Aorta (tissue), 5 donors: ENCODE measurements around the gene HOXC6. TPM values are rescaled to one million over a fixed set of nuclear protein-coding genes. Genes with fewer than 3 reads are reported as not detected.
A peak's percentile ranks its signal among the peaks of the same experiment; 100 is the strongest.

Experiments used
- ATAC-seq: fragments of 200-7000 bp; cut with Tn5 transposase; one replicate; pipeline ENCODE4 v1.9.1; 2022; ENCODE audit warnings: moderate library complexity; ENCODE audit not compliant: low FRiP score
- DNase-seq, 2 donors: peaks; one replicate each; pipeline ENCODE4 v3.0.0-alpha.2; 2020
- H3K27ac ChIP-seq, 2 donors: one replicate each; pipeline ENCODE4 v1.5.1; 2013; ENCODE audit warnings: low read length in 2 of 2, mild to moderate bottlenecking in 2 of 2, moderate library complexity in 2 of 2, control low read depth in 1 of 2, inconsistent platforms in 1 of 2, low read depth in 1 of 2
- H3K27me3 ChIP-seq, 2 donors: one replicate each; pipeline ENCODE4 v1.6.1; 2013; ENCODE audit warnings: control low read depth in 1 of 2, low read length in 1 of 2, mild to moderate bottlenecking in 1 of 2, moderate library complexity in 1 of 2; ENCODE audit not compliant: insufficient read depth in 2 of 2, control insufficient read depth in 1 of 2
- H3K36me3 ChIP-seq, 2 donors: one replicate each; pipeline ENCODE4 v1.6.1; 2013; ENCODE audit warnings: control low read depth in 1 of 2, low read length in 1 of 2, mild to moderate bottlenecking in 1 of 2; ENCODE audit not compliant: insufficient read depth in 2 of 2, control insufficient read depth in 1 of 2
- H3K4me1 ChIP-seq, 2 donors: one replicate each; pipeline ENCODE4 v1.6.1; 2013; ENCODE audit warnings: low read length in 2 of 2, control low read depth in 1 of 2, mild to moderate bottlenecking in 1 of 2, moderate library complexity in 1 of 2; ENCODE audit not compliant: insufficient read depth in 2 of 2, control insufficient read depth in 1 of 2
- H3K4me3 ChIP-seq, 2 donors: one replicate each; pipeline ENCODE4 v1.5.1; 2013; ENCODE audit warnings: low read length in 2 of 2, control low read depth in 1 of 2, mild to moderate bottlenecking in 1 of 2
- H3K9me3 ChIP-seq: one replicate; pipeline ENCODE4 v1.6.1; 2013; ENCODE audit warnings: mild to moderate bottlenecking, low read length; ENCODE audit not compliant: control insufficient read depth
- WGBS, 2 donors: extraction: QIAGEN DNeasy Blood & Tissue Kit; methylation state at CpG; one replicate each; pipeline ENCODE4 v1.1.7; 2013; 5-methylcytosine and 5-hydroxymethylcytosine counted together
- intact Hi-C, 2 donors: fragments of 100-400 bp; cut with DNase I; formaldehyde crosslinking; loops; one replicate each; pipeline versions ENCODE4 v1.14.2 to v1.15.0; 2022
- polyA plus RNA-seq, 2 donors: library from polyadenylated mRNA; stranded (reverse); fragments of 200-250 nt; gene quantifications; one replicate each; pipeline ENCODE4 v1.2.3, GENCODE V29; 2013
- total RNA-seq, 2 donors: library from RNA; stranded (reverse); fragmentation: NEBNext Ultra II Directional; extraction: Animal tissue kit (Norgen Biotek cat#: 25700); gene quantifications; one replicate each; pipeline ENCODE4 v1.2.1, GENCODE V29; 2021
- donor health status: healthy with polysubstance abuse.
- donor health status: Bipolar disorder and iron deficiency.
- donor health status: DM: no; HTN: no; CAD: no.
- donor health status: DM: no; HTN: no; CAD: no.
- donor health status: DM: yes; HTN: yes; CAD: no.

Gene HOXC6
- total and polyA plus RNA-seq, 4 donors = 1.5 to 17.1 (median 9.0) TPM

DNA sequence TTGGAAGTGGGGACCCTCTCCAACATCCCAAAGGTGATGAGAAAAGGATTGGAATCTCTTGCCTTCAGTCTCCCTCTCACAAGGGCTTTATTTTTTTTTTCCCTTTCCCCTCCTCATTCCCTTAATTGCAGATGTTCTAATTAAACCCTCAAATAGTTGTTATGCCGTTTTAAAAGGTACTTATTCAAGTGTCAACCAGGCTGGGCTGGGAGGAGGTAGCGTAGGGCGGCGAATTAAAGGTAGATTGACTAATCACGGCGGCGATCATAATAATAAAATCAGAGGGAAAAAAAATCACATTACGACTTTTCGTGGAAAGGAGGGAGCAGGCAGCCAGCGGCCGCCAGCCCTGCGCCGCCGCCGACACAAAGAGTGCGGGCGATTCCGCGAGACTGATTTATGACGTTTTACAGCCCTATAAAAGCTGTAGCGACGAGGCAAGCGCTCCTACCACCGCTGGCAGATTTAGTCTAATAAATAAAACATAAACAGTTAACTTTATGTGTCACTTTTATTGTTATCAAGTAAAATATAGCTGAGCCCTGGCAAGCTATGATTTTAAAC, 23.7 kb downstream of the HOXC6 start:
- Histone ChIP-seq H3K4me3 (no peak overlapping the region), H3K27me3 (no peaks in the 10 kb centered on the region), H3K4me1 (no peaks in the 10 kb centered on the region), H3K27ac (no peak overlapping the region), H3K36me3 (no peaks in the 10 kb centered on the region), H3K9me3 (no peaks in the 10 kb centered on the region)
- no peak for DNase-seq
- intact Hi-C loops = no loop called here
- 51 to 70% methylated on average over 24 of the region's 24 CpGs for WGBS, 2 donors
- ATAC-seq = no peak

DNA sequence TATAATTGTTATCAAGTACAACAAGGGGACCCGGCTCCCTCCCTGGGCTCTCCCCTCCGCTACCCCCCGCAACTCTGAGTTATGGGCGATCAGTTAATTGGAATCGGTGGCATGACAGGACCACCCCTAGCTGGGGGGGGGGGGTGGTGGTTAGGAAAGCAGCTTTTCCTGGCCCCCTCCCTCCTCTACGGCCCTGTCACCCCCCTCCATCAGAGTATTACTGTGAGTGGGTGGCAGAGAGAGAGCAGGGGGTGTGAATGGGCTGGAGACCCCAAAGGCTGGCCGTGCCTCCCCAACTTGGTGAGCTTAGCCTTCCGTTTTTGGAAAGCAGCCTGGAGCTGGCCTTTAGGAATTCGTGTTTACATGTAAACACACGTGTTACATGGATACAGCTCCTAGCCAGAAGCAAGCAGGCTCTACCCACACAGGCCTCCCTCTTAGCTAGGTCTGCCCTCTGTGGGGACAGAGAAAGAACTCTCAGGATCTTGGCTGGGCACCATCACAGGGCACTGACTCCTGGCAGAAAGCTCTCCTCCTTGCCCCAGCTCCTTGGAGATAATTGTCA, 24.3 kb downstream of the HOXC6 start:
- H3K27ac ChIP-seq = no peak overlapping the region
- H3K9me3 ChIP-seq = no peaks in the 10 kb centered on the region
- H3K36me3 ChIP-seq = no peaks in the 10 kb centered on the region
- intact Hi-C loops = no loop called here
- WGBS, 2 donors = 39 to 66% methylated on average over 10 of the region's 10 CpGs
- H3K27me3 ChIP-seq = no peaks in the 10 kb centered on the region
- H3K4me1 ChIP-seq = no peaks in the 10 kb centered on the region
- DNase-seq = no peak
- no peak overlapping the region for H3K4me3 ChIP-seq
- ATAC-seq = peak; percentile 72

DNA sequence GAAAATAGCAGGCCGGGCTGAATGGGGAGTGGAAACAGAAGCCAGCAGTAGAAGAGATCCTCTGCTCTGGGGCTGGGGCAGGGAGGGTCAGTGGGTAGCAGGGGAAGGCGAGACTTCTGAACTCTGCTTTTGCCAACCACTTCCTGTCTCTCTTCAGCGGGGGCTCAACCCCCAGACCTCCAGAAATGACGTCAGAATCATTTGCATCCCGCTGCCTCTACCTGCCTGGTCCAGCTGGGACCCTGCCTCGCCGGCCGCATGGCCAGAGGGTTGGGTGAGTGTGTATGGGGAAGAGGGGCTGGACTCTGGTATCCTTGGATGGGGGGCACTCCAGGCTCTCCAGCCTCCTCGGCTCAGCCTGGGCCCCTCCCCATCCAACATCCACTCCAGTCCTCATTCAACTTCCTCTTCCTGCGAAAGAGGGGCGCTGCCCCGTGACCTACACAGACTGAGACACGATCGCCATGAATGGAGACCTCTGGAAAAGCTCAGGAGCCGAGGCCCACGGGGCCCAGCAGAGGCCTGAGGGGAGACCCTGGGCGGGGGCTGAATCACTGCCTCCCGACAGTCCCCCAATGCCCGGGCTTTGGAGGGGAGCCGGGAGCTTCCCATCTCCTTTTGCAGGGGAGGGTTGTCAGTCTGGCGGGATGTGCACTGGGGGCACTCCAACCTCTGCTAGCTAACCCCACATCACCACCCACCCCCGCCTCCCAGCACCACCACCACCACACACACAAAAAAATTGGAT, 24.9 kb downstream of the HOXC6 start:
- Histone ChIP-seq H3K36me3 (no peaks in the 10 kb centered on the region), H3K27me3 (no peaks in the 10 kb centered on the region), H3K4me3 (peak overlapping the region; percentile 85 to 90), H3K9me3 (no peaks in the 10 kb centered on the region), H3K27ac (no peak overlapping the region), H3K4me1 (no peaks in the 10 kb centered on the region)
- ATAC-seq (peak; percentile 31), DNase-seq (peak in 1 of 2 donors; percentile 60)
- 8 to 9% methylated on average over 22 of the region's 22 CpGs for WGBS, 2 donors
- intact Hi-C loops = no loop called here

DNA sequence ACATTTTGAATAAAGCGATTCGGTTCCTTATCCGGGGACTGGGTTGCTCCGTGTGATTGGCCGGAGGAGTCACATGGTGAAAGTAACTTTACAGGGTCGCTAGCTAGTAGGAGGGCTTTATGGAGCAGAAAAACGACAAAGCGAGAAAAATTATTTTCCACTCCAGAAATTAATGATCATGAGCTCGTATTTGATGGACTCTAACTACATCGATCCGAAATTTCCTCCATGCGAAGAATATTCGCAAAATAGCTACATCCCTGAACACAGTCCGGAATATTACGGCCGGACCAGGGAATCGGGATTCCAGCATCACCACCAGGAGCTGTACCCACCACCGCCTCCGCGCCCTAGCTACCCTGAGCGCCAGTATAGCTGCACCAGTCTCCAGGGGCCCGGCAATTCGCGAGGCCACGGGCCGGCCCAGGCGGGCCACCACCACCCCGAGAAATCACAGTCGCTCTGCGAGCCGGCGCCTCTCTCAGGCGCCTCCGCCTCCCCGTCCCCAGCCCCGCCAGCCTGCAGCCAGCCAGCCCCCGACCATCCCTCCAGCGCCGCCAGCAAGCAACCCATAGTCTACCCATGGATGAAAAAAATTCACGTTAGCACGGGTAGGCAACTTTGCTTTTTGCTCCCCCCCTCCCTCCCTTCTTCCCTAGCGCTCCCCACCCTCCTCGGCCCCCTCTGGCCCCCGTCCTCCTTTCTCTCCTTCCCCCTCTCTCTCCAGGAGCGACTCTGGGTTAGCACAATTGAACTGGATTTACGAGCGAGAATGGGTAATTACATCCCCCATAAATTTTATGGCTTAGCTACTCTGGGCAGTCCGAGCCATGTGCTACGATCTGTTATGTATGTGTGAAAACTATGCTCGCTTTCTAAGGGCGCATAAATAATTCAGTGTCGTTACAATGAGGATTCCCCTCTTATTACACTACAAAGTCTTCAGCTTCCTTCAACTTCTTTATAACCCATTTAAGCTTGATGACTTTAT, 25.8 kb downstream of the HOXC6 start, which contains the start of gene HOXC4:
TSS of gene HOXC4 (plus strand) at position 85 of the 991 bp plus-strand sequence. CDS start at position 173, 88 bp downstream.
- Histone ChIP-seq H3K36me3 (no peaks in the 10 kb centered on the region), H3K27me3 (no peaks in the 10 kb centered on the region), H3K4me1 (no peaks in the 10 kb centered on the region), H3K27ac (peak within 1 kb of the TSS in 1 of 2 donors; percentile 20), H3K4me3 (peak within 1 kb of the TSS; percentile 85 to 90), H3K9me3 (no peaks in the 10 kb centered on the region)
- intact Hi-C loops = no loop called here
- peak; percentile 70 for ATAC-seq
- 1 to 2% methylated on average over 51 to 52 of the region's 52 CpGs for WGBS, 2 donors
- DNase-seq = peak in 1 of 2 donors; percentile 61

DNA sequence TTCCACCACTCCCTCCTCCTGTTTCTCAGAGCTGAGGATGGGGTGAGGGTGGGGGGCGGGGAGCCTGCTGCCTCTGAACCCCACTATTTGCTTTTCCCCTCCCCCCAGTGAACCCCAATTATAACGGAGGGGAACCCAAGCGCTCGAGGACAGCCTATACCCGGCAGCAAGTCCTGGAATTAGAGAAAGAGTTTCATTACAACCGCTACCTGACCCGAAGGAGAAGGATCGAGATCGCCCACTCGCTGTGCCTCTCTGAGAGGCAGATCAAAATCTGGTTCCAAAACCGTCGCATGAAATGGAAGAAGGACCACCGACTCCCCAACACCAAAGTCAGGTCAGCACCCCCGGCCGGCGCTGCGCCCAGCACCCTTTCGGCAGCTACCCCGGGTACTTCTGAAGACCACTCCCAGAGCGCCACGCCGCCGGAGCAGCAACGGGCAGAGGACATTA, 26.5 kb downstream of the HOXC6 start:
- Histone ChIP-seq H3K27me3 (no peaks in the 10 kb centered on the region), H3K27ac (no peak overlapping the region), H3K4me3 (peak overlapping the region; percentile 85 to 90), H3K36me3 (no peaks in the 10 kb centered on the region), H3K9me3 (no peaks in the 10 kb centered on the region), H3K4me1 (no peaks in the 10 kb centered on the region)
- intact Hi-C loops = no loop called here
- DNase-seq (no peak), ATAC-seq (no peak)
- WGBS, 2 donors = 20% methylated on average over 24 of the region's 24 CpGs

DNA sequence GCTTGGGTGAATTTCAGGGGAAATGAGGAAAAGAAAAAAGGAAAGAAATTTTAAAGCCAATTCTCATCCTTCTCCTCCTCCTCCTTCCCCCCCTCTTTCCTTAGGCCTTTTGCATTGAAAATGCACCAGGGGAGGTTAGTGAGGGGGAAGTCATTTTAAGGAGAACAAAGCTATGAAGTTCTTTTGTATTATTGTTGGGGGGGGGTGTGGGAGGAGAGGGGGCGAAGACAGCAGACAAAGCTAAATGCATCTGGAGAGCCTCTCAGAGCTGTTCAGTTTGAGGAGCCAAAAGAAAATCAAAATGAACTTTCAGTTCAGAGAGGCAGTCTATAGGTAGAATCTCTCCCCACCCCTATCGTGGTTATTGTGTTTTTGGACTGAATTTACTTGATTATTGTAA, 27.3 kb downstream of the HOXC6 start:
- no peak for DNase-seq
- Histone ChIP-seq H3K4me1 (no peaks in the 10 kb centered on the region), H3K9me3 (no peaks in the 10 kb centered on the region), H3K36me3 (no peaks in the 10 kb centered on the region), H3K27ac (no peak overlapping the region), H3K4me3 (no peak overlapping the region), H3K27me3 (no peaks in the 10 kb centered on the region)
- WGBS, 2 donors = 81 to 83% methylated on average over 2 of the region's 2 CpGs
- intact Hi-C loops = no loop called here
- ATAC-seq = no peak

DNA sequence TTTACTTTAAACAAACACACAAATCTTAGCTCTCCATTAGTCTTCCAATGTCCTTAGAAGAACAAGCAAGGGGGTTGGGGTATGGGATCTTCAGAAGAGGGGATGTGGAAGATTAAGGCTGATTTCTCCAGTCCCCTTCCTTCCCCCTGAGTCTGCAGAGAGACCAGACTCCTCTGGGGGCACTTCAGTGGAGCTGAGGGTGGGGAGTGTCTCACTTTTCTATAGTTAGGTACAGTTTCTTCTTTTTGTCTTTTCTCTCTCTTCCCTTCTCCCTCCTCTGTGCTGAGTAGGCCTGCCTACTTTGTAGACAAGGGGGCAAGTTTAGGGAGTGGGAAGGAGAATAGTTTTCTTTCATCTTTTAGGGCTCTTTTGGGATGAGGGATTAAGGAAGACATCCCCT, 27.9 kb downstream of the HOXC6 start:
- H3K27ac ChIP-seq = no peak overlapping the region
- ATAC-seq (no peak), DNase-seq (no peak)
- no peaks in the 10 kb centered on the region for H3K36me3 ChIP-seq
- H3K27me3 ChIP-seq = no peaks in the 10 kb centered on the region
- no peaks in the 10 kb centered on the region for H3K9me3 ChIP-seq
- no peak overlapping the region for H3K4me3 ChIP-seq
- no peaks in the 10 kb centered on the region for H3K4me1 ChIP-seq
- intact Hi-C loops = no loop called here

DNA sequence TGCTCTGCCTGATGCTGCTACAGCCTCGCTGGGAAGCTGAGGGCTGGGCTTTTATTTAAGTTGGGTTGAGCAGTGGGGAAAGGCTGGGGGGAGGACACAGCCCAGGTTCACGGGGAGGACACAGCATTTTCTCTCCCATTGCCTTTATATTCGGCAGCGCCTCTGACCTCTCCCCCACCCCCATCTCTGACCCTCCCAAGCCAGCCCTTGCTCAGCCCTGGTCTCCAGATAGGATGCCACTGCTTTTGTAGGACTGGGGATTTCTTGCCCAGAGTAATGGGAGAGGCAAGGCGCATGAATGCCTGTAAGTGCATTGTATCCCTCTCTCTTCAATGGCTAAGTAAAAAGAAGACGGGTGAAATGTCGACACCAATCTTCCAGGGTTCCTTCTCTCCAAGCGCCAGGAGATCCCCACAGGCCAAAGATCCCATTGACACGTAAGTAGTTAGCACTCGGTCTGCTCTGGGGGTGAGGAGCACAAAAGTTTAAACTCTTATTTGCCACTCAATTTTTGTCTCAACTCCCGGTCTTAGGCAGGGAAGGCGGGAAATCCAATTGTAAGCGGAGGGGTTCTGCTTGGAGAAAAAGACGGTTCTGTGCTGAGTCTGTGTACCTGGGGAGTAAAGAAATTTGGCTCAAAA, 30.0 kb downstream of the HOXC6 start:
- DNase-seq (no peak), ATAC-seq (no peak)
- no peaks in the 10 kb centered on the region for H3K9me3 ChIP-seq
- intact Hi-C loops = no loop called here
- no peaks in the 10 kb centered on the region for H3K4me1 ChIP-seq
- no peaks in the 10 kb centered on the region for H3K27me3 ChIP-seq
- H3K36me3 ChIP-seq = no peaks in the 10 kb centered on the region
- WGBS, 2 donors = 74 to 93% methylated on average over 14 of the region's 14 CpGs
- H3K27ac ChIP-seq = no peak overlapping the region
- no peak overlapping the region for H3K4me3 ChIP-seq
